PC-9 (cell line): Measurements from ENCODE around the gene R3HDM1. TPM values are rescaled to one million over a fixed set of nuclear protein-coding genes. Genes with fewer than 3 reads are reported as not detected.

Experiments used
- BruUV-seq: library from RNA; stranded (reverse); fragments of 400-500 nt; replicated peaks from 2 replicates; lab custom pipeline; 2021; lab: Mats Ljungman, UMichigan
- CTCF ChIA-PET: fragments of 300-600 bp; sonication (Branson Sonifier 250); formaldehyde crosslinking; loops from one replicate; lab custom pipeline; 2022; ENCODE audit warnings: antibody characterized with exemption; lab: Charles Lee
- POLR2A ChIA-PET: fragments of 300-600 bp; sonication (Branson Sonifier 250); formaldehyde crosslinking; loops from one replicate; lab custom pipeline; 2022; ENCODE audit warnings: antibody characterized with exemption; ENCODE audit not compliant: unreplicated experiment; lab: Charles Lee
- DNase-seq, 2 experiments: peaks; one replicate each; pipeline versions ENCODE4 v3.0.0 to v3.0.0-alpha.2; 2015 to 2022; ENCODE audit warnings: mixed read lengths in 1 of 2
- H2AFZ ChIP-seq: fragments of 200-600 bp; sonication (generic); 2 replicates; pipeline ENCODE4 v1.8.1; 2017; ENCODE audit warnings: antibody characterized with exemption
- H3F3A ChIP-seq: fragments of 200-600 bp; sonication (generic); 2 replicates; pipeline ENCODE4 v1.8.1; 2017; ENCODE audit warnings: antibody characterized with exemption, mild to moderate bottlenecking, low read depth; ENCODE audit not compliant: insufficient read depth
- H3K27ac ChIP-seq: fragments of 200-600 bp; sonication (generic); 2 replicates; pipeline ENCODE4 v1.6.1; 2016; ENCODE audit warnings: mixed run types
- H3K27me3 ChIP-seq: fragments of 200-600 bp; sonication (generic); 2 replicates; pipeline ENCODE4 v1.6.1; 2016; ENCODE audit warnings: low read depth, mixed run types; ENCODE audit not compliant: insufficient read depth
- H3K36me3 ChIP-seq: fragments of 200-600 bp; sonication (generic); 2 replicates; pipeline ENCODE4 v1.6.1; 2016; ENCODE audit warnings: low read depth, mixed run types
- H3K4me1 ChIP-seq: fragments of 200-600 bp; sonication (generic); replicated peaks from 2 replicates; pipeline ENCODE4 v1.6.1; 2016; ENCODE audit warnings: mixed run types; ENCODE audit not compliant: insufficient read depth
- H3K4me2 ChIP-seq: fragments of 200-600 bp; sonication (generic); 2 replicates; pipeline ENCODE4 v1.6.1; 2017; ENCODE audit warnings: mixed run types
- H3K4me3 ChIP-seq: fragments of 200-600 bp; sonication (generic); 2 replicates; pipeline ENCODE4 v1.6.1; 2016; ENCODE audit warnings: mixed run types
- H3K79me2 ChIP-seq: fragments of 200-600 bp; sonication (generic); 2 replicates; pipeline ENCODE4 v1.6.1; 2017; ENCODE audit warnings: low read depth, mixed run types
- H3K9me2 ChIP-seq: fragments of 200-600 bp; sonication (generic); 2 replicates; pipeline ENCODE4 v1.8.1; 2017; ENCODE audit warnings: mild to moderate bottlenecking; ENCODE audit not compliant: insufficient read depth
- H3K9me3 ChIP-seq: fragments of 200-600 bp; sonication (generic); 2 replicates; pipeline ENCODE4 v1.8.1; 2016; ENCODE audit warnings: low read depth; ENCODE audit not compliant: insufficient read depth
- H4K20me1 ChIP-seq: fragments of 200-600 bp; sonication (generic); 2 replicates; pipeline ENCODE4 v1.8.1; 2017; ENCODE audit not compliant: insufficient read depth
- EZH2 ChIP-seq: fragments of 200-600 bp; sonication (generic); IDR thresholded peaks from 2 replicates; pipeline ENCODE4 v1.8.0; 2017; ENCODE audit warnings: antibody characterized with exemption, low read depth
- intact Hi-C: fragments of 100-400 bp; cut with micrococcal nuclease; formaldehyde crosslinking; loops from one replicate; pipeline ENCODE4 v1.10.0; 2022; ENCODE audit not compliant: unreplicated experiment
- total RNA-seq: library from RNA; stranded (reverse); gene quantifications from 2 replicates; pipeline ENCODE4 v1.2.3, GENCODE V29; 2021
- TF ChIP-seq, protein P1 (sequence below): fragments of 200-600 bp; sonication (generic); conservative IDR thresholded peaks from 2 replicates; pipeline ENCODE4 v1.6.1; 2017; ENCODE audit warnings: mixed run types, antibody characterized with exemption, mild to moderate bottlenecking, moderate library complexity

R3HDM1 gene
- total RNA-seq, 1 experiment from 2014 or later = 36.7 TPM

DNA sequence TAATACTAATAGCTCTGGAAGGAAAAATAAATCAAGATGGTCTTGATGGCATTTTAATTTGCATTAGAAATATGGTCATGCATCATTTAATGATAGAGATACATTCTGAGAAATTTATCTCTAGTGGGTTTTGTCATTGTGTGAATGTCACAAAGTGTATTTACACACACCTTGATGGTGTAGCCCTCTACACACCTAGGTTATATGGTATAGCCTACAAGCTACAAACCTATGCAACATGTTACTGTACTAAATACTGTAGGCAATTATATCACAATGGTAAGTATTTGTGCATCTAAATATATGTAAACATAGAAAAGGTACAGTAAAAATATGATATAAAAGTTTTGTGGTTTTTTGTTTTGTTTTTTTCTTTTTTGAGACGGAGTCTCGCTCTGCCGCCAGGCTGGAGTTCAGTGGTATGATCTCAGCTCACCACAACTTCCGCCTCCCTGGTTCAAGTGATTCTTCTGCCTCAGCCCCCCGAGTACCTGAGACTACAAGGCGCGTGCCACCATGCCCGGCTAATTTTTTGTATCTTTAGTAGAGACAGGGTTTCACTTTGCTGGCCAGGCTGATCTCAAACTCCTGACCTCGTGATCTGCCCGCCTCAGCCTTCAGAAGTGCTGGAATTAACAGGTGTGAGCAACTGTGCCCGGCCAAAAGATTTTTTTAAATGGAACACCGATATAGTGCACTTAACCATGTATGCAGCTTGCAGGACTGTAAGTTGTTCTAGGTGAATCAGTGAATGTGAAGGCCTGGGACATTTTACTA lies 126.7 kb downstream of the R3HDM1 start:
- H3K9me2 ChIP-seq = no peaks in the 10 kb centered on the region
- no peak overlapping the region for H2AFZ ChIP-seq
- 0 out of 2 replicates have a peak, but pooled peaks cover 13% of the 10 kb centered on the region for H3K36me3 ChIP-seq
- intact Hi-C loops = no loop called here
- H3F3A ChIP-seq = no peaks in the 10 kb centered on the region
- no peaks in the 10 kb centered on the region for H3K79me2 ChIP-seq
- no peak overlapping the region for H3K27ac ChIP-seq
- no peaks in the 10 kb centered on the region for H4K20me1 ChIP-seq
- ChIA-PET POLR2A (no interaction called here), CTCF (no interaction called here)
- H3K4me1 ChIP-seq = no peaks in the 10 kb centered on the region
- no TSS peak for BruUV-seq
- H3K27me3 ChIP-seq = no peaks in the 10 kb centered on the region
- H3K4me3 ChIP-seq = no peak overlapping the region
- H3K9me3 ChIP-seq = no peaks in the 10 kb centered on the region
- DNase-seq = no peak
- no peak overlapping the region for H3K4me2 ChIP-seq
- TF ChIP-seq EZH2 = no peak
- TF ChIP-seq, protein P1, sequence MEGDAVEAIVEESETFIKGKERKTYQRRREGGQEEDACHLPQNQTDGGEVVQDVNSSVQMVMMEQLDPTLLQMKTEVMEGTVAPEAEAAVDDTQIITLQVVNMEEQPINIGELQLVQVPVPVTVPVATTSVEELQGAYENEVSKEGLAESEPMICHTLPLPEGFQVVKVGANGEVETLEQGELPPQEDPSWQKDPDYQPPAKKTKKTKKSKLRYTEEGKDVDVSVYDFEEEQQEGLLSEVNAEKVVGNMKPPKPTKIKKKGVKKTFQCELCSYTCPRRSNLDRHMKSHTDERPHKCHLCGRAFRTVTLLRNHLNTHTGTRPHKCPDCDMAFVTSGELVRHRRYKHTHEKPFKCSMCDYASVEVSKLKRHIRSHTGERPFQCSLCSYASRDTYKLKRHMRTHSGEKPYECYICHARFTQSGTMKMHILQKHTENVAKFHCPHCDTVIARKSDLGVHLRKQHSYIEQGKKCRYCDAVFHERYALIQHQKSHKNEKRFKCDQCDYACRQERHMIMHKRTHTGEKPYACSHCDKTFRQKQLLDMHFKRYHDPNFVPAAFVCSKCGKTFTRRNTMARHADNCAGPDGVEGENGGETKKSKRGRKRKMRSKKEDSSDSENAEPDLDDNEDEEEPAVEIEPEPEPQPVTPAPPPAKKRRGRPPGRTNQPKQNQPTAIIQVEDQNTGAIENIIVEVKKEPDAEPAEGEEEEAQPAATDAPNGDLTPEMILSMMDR = no peak

DNA sequence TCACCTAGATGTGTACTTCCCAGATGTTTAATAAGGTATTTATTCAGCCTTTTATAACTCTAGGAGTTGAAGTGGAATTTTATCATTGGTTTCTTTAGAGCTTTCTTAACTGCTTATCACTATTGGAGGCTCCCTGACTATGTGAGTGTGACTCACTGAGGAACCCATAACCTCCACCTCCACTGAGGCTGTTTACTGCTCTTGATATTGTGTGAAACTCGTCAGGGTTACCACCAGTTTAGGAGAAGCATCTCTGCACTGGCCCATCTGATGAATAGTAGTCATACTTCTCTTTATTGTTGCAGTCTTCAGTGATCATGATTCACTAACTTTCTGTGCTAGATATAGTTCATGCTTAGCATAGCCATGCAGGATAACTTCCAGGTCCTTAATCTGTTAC lies 130.8 kb downstream of the R3HDM1 start:
- POLR2A ChIA-PET = no interaction called here
- H3K79me2 ChIP-seq = no peaks in the 10 kb centered on the region
- no peaks in the 10 kb centered on the region for H3K27me3 ChIP-seq
- intact Hi-C loops = no loop called here
- H3K4me3 ChIP-seq = no peak overlapping the region
- no peak overlapping the region for H3K27ac ChIP-seq
- H4K20me1 ChIP-seq = no peaks in the 10 kb centered on the region
- H3K4me2 ChIP-seq = no peak overlapping the region
- TF ChIP-seq EZH2 = no peak
- TF ChIP-seq, protein P1 = no peak
- CTCF ChIA-PET = no interaction called here
- H2AFZ ChIP-seq = no peak overlapping the region
- no peak for DNase-seq
- H3K36me3 ChIP-seq = 0 out of 2 replicates have a peak, but pooled peaks cover 12% of the 10 kb centered on the region
- no peaks in the 10 kb centered on the region for H3K9me2 ChIP-seq
- no TSS peak for BruUV-seq
- no peaks in the 10 kb centered on the region for H3F3A ChIP-seq
- no peaks in the 10 kb centered on the region for H3K4me1 ChIP-seq
- H3K9me3 ChIP-seq = no peaks in the 10 kb centered on the region

DNA sequence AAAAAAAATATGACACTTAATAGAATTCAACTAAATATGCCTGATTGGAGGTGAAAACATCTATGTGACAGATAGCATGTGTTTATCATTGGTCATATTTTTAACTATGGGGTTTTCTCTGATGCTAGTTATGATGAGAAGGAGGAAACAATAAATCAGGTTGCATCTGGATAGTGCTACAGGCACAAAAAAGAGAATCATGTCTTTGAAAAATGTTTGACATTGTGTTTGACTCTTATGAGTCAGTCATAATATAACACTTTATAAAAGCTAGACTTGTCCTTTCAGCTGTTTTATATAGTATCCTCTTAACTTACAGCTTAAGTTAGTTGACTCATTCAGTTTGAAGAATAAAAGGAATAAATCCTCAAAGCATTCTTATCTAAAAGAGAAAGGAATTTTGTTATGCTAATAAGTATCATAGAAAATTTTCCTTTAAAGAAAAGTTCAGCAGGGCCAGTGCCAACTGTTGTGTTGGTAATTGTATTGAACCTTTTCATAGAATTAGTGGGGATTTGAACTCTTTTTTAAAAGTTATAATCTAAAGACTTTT lies 131.9 kb downstream of the R3HDM1 start:
- no peak overlapping the region for H3K4me3 ChIP-seq
- no TSS peak for BruUV-seq
- no peaks in the 10 kb centered on the region for H3K79me2 ChIP-seq
- 0 out of 2 replicates have a peak, but pooled peaks cover 6% of the 10 kb centered on the region for H3K36me3 ChIP-seq
- H3K27me3 ChIP-seq = no peaks in the 10 kb centered on the region
- no peaks in the 10 kb centered on the region for H3K9me2 ChIP-seq
- H3K9me3 ChIP-seq = no peaks in the 10 kb centered on the region
- ChIA-PET CTCF (no interaction called here), POLR2A (no interaction called here)
- no peak overlapping the region for H2AFZ ChIP-seq
- H3K4me2 ChIP-seq = no peak overlapping the region
- TF ChIP-seq EZH2 = no peak
- TF ChIP-seq, protein P1 = no peak
- H3F3A ChIP-seq = no peaks in the 10 kb centered on the region
- no peaks in the 10 kb centered on the region for H4K20me1 ChIP-seq
- intact Hi-C loops = no loop called here
- DNase-seq = no peak
- no peaks in the 10 kb centered on the region for H3K4me1 ChIP-seq
- H3K27ac ChIP-seq = no peak overlapping the region
